K562 (cell line): ENCODE data around the gene MIDN. TPM values are rescaled to one million over a fixed set of nuclear protein-coding genes. Genes with fewer than 3 reads are reported as not detected.

Source experiments
- ATAC-seq: fragments of 200-7000 bp; cut with Tn5 transposase; 3 replicates; pipeline ENCODE4 v1.9.1; 2020; ENCODE audit warnings: moderate library complexity
- BruUV-seq: library from RNA; stranded (reverse); fragments of 400-500 nt; replicated peaks from 2 replicates; lab custom pipeline; 2021; lab: Mats Ljungman, UMichigan
- CTCF ChIA-PET: fragments of 300-600 bp; formaldehyde crosslinking; extraction: SDS; loops from one replicate; lab custom pipeline; 2021; ENCODE audit warnings: low intra/inter-chr PET ratio; lab: Yijun Ruan, JAX
- POLR2A ChIA-PET: fragments of 300-600, 350-650 bp; sonication (Branson Sonifier 250); formaldehyde crosslinking; extraction: SDS; loops from one replicate; lab custom pipeline; 2021; ENCODE audit warnings: antibody characterized with exemption, inconsistent platforms; lab: Yijun Ruan, JAX
- DNase-seq, 4 experiments: peaks; one replicate each; pipeline versions ENCODE4 v3.0.0 to v3.0.0-alpha.2; 2011 to 2018; ENCODE audit warnings: low spot score in 3 of 4, mixed read lengths in 3 of 4; ENCODE audit errors: extremely low read depth in 1 of 4
- FAIRE-seq: peaks from 2 replicates; lab custom pipeline; 2011; peaks lifted over from hg19 to GRCh38; lab: Jason Lieb, UNC
- H2AFZ ChIP-seq: 2 replicates; pipeline ENCODE4 v1.6.0; 2011; ENCODE audit warnings: low read depth, low read length, control low read depth, inconsistent platforms
- H3K27ac ChIP-seq: fragments of 200-600 bp; 3 replicates; pipeline ENCODE4 v1.8.0; 2011; ENCODE audit warnings: low read depth, mild to moderate bottlenecking, control low read depth, inconsistent platforms, low read length, moderate library complexity, mixed read lengths; ENCODE audit errors: extremely low read depth
- H3K27me3 ChIP-seq, 2 experiments: fragments of 300-600 bp in 1 of 2; 2 replicates in 1 of 2; 3 replicates in 1 of 2; pipeline versions ENCODE4 v1.6.0 to v1.8.0; 2011; ENCODE audit warnings: inconsistent platforms in 2 of 2, low read length in 2 of 2, mild to moderate bottlenecking in 1 of 2, mixed read lengths in 1 of 2, moderate library complexity in 1 of 2; ENCODE audit not compliant: control insufficient read depth in 2 of 2, insufficient read depth in 2 of 2
- H3K36me3 ChIP-seq: fragments of 300-600 bp; 3 replicates; pipeline ENCODE4 v1.8.0; 2011; ENCODE audit warnings: mild to moderate bottlenecking, low read length, inconsistent platforms; ENCODE audit not compliant: control insufficient read depth, insufficient read depth
- H3K4me1 ChIP-seq, 2 experiments: fragments of 200-600 bp in 1 of 2; replicated peaks in 1 of 2; 2 replicates in 1 of 2; 3 replicates in 1 of 2; pipeline versions ENCODE4 v1.5.1 to v1.8.0; 2011; ENCODE audit warnings: inconsistent platforms in 2 of 2, low read length in 2 of 2, mild to moderate bottlenecking in 1 of 2, mixed read lengths in 1 of 2, moderate library complexity in 1 of 2; ENCODE audit not compliant: control insufficient read depth in 2 of 2, insufficient read depth in 2 of 2
- H3K4me2 ChIP-seq: 2 replicates; pipeline ENCODE4 v1.6.1; 2011; ENCODE audit warnings: low read length, control low read depth, inconsistent platforms, mixed read lengths; ENCODE audit not compliant: insufficient read depth
- H3K4me3 ChIP-seq: fragments of 200-600 bp; sonication (generic), shearing (Covaris generic); 2 replicates; pipeline ENCODE4 v1.5.1; 2016; ENCODE audit warnings: control low read depth, inconsistent platforms
- H3K79me2 ChIP-seq: fragments of 200-600 bp; 3 replicates; pipeline ENCODE4 v1.8.0; 2011; ENCODE audit warnings: low read length, inconsistent platforms; ENCODE audit not compliant: control insufficient read depth, insufficient read depth
- H3K9ac ChIP-seq, 2 experiments: 2 replicates each; pipeline versions ENCODE4 v1.6.0 to v1.6.1; 2011; ENCODE audit warnings: low read depth in 2 of 2, low read length in 2 of 2, control low read depth in 1 of 2, inconsistent platforms in 1 of 2, mild to moderate bottlenecking in 1 of 2, mixed read lengths in 1 of 2; ENCODE audit not compliant: insufficient read depth in 1 of 2
- H3K9me1 ChIP-seq: one replicate; pipeline ENCODE4 v1.6.0; 2011; ENCODE audit warnings: inconsistent platforms, mild to moderate bottlenecking, low read length, moderate library complexity; ENCODE audit not compliant: control insufficient read depth, insufficient read depth
- H3K9me3 ChIP-seq: replicated peaks from 2 replicates; pipeline ENCODE4 v1.5.1; 2011; ENCODE audit warnings: low read depth, low read length, inconsistent platforms; ENCODE audit not compliant: control insufficient read depth, insufficient read depth
- H4K20me1 ChIP-seq: replicated peaks from 2 replicates; pipeline ENCODE4 v1.6.1; 2011; ENCODE audit warnings: low read length, inconsistent platforms, mixed read lengths; ENCODE audit not compliant: control insufficient read depth, insufficient read depth
- CEBPB ChIP-seq: fragments of 450-650 bp; IDR thresholded peaks from 2 replicates; pipeline ENCODE4 v1.6.1; 2016; ENCODE audit warnings: missing genetic modification characterization, missing compliant biosample characterization
- ETS2 ChIP-seq: IDR thresholded peaks from 2 replicates; pipeline ENCODE4 v1.6.1; 2016; ENCODE audit warnings: borderline replicate concordance, missing genetic modification characterization, mild to moderate bottlenecking, moderate library complexity, missing compliant biosample characterization; ENCODE audit not compliant: poor library complexity, severe bottlenecking
- HNRNPL ChIP-seq: fragments of 200-400 bp; formaldehyde crosslinking; IDR thresholded peaks from 2 replicates; pipeline ENCODE4 v1.6.1; 2017; ENCODE audit warnings: low read depth, mild to moderate bottlenecking, low read length
- PCBP1 ChIP-seq: fragments of 200-400 bp; formaldehyde crosslinking; IDR thresholded peaks from 2 replicates; pipeline ENCODE4 v1.6.1; 2018; ENCODE audit warnings: mild to moderate bottlenecking, low read depth, low read length; ENCODE audit not compliant: poor library complexity, severe bottlenecking
- POLR2G ChIP-seq: fragments of 200-400 bp; formaldehyde crosslinking; IDR thresholded peaks from 2 replicates; pipeline ENCODE4 v1.6.1; 2017; ENCODE audit warnings: low read depth, mild to moderate bottlenecking, antibody characterized with exemption, low read length, moderate library complexity
- ZBTB33 ChIP-seq: sonication (generic); formaldehyde crosslinking; IDR thresholded peaks from 2 replicates; pipeline ENCODE4 v1.8.1; 2023; ENCODE audit warnings: mild to moderate bottlenecking, missing genetic modification reagents
- ZNF57 ChIP-seq: fragments of 450-650 bp; formaldehyde crosslinking; IDR thresholded peaks from 2 replicates; pipeline ENCODE4 v1.4.0; 2020; ENCODE audit warnings: mild to moderate bottlenecking, moderate library complexity
- ZNF583 ChIP-seq: fragments of 250-450 bp; sonication (Bioruptor Pico); IDR thresholded peaks from 2 replicates; pipeline ENCODE4 v1.4.0; 2020
- ZNF589 ChIP-seq: fragments of 200-800 bp; sonication (Bioruptor generic); IDR thresholded peaks from 2 replicates; pipeline ENCODE4 v1.6.1; 2016; ENCODE audit warnings: low read depth, missing genetic modification characterization, missing compliant biosample characterization
- WGBS: fragments of 100-300 bp; shearing (Covaris generic); methylation state at CpG from one replicate; pipeline ENCODE4 v1.1.6; 2016; ENCODE audit warnings: low coverage, mixed read lengths; ENCODE audit not compliant: insufficient coverage; ENCODE audit errors: missing lambda C conversion rate; 5-methylcytosine and 5-hydroxymethylcytosine counted together
- in situ Hi-C: fragments of 300-500 bp; cut with MboI; formaldehyde crosslinking; loops from 4 replicates; pipeline ENCODE4 v1.15.0; 2018; ENCODE audit warnings: inconsistent platforms, mixed read lengths
- intact Hi-C: fragments of 100-400 bp; cut with micrococcal nuclease; formaldehyde crosslinking; loops from 2 replicates; pipeline ENCODE4 v1.14.2; 2022
- polyA plus RNA-seq, 8 experiments: library from polyadenylated mRNA; depleted of rRNA in 4 of 8; stranded (reverse) in 5 of 8; unstranded in 3 of 8; fragments of >200 nt; fragmentation: Nextera tagmentation in 2 of 8; fragmentation: Illumina TruSeq in 1 of 8; extraction: Ambion mirVana in 2 of 8; extraction: Trizol in 1 of 8; gene quantifications; 2 replicates each; pipeline versions ENCODE4 v1.2.1 to v1.2.3, GENCODE V29; 2011 to 2014; ENCODE audit warnings: inconsistent platforms in 1 of 8, missing spikeins in 1 of 8
- total RNA-seq, 7 experiments: library from RNA; depleted of rRNA in 6 of 7; stranded (reverse); fragments of >200 nt in 6 of 7; fragmentation: Illumina TruSeq in 2 of 7; extraction: Trizol in 2 of 7; gene quantifications; 2 replicates each; pipeline versions ENCODE4 v1.2.1 to v1.2.3, GENCODE V29; 2011 to 2021; ENCODE audit warnings: low replicate concordance in 1 of 7

MIDN gene
- total and polyA plus RNA-seq, 9 of the 15 experiments (the other 6 are each of a cell fraction or from before 2014, with no cell fraction given): 0.17 to 120 (median 10.1) TPM

- POLR2A ChIA-PET: interaction anchor here (0.7 kb wide), 1 partner anchor 17 kb away, joined by 3 read pairs; no protein-coding TSS in a partner anchor
Measured at GRCh38 chr19:1234955-1235380, 13.4 kb upstream of the MIDN start.

More at GRCh38 chr19:1234955-1235380, 13.4 kb upstream of the MIDN start:
- WGBS: 88% methylated on average over 15 of the region's 43 CpGs
- Histone ChIP-seq H3K4me1 (peaks cover 11 to 98% of the 10 kb centered on the region in 2 experiments), H3K27me3 (no peaks in the 10 kb centered on the region), H3K9me3 (no peaks in the 10 kb centered on the region), H3K79me2 (peaks cover 7% of the 10 kb centered on the region; the same call in 1 of the 3 replicates), H3K4me3 (no peak overlapping the region), H3K9me1 (no peaks in the 10 kb centered on the region), H2AFZ (no peak overlapping the region), H3K4me2 (no peak overlapping the region), H4K20me1 (no peaks in the 10 kb centered on the region), H3K27ac (no peak overlapping the region), H3K9ac (no peak overlapping the region), H3K36me3 (peaks cover 40% of the 10 kb centered on the region; the same call in 1 of the 3 replicates)
- no peak for ATAC-seq
- in situ Hi-C loops (loop anchor here (25.0 kb wide), 1 partner anchor 473 kb away; the partner anchor contains the start of gene MISP), intact Hi-C loops (no loop called here)
- CTCF ChIA-PET: no interaction called here
- no peak for DNase-seq
- TF ChIP-seq ZBTB33 (CRISPR knock-in tag): peak; percentile 82
- TF ChIP-seq POLR2G: 0 out of 2 replicates have a peak, but pooled peaks have one; percentile 4
- TF ChIP-seq HNRNPL: no peak
- TF ChIP-seq ETS2 (tag): no peak
- TF ChIP-seq ZNF583: no peak
- peak; percentile 32 for TF ChIP-seq PCBP1
- TF ChIP-seq ZNF589 (CRISPR knock-in tag): no peak
- no peak for TF ChIP-seq ZNF57 (CRISPR knock-in tag)
- no peak for TF ChIP-seq CEBPB (tag)
- FAIRE-seq: no peak
- no TSS peak for BruUV-seq
